Parathyroid adenoma (tissue), 2 donors: Measurements from ENCODE around the gene SURF1.
"Not testable (repeated sequence)": the region's sequence is repeated elsewhere in the genome, so short reads cannot be mapped to it uniquely, and the experiment has no call there.

Source experiments
- H2AFZ ChIP-seq: fragments of 300-600 bp; sonication (generic); one replicate; pipeline ENCODE4 v1.7.0; 2017; ENCODE audit warnings: antibody characterized with exemption, mild to moderate bottlenecking
- H3K27ac ChIP-seq: fragments of 300-600 bp; sonication (generic); one replicate; pipeline ENCODE4 v1.7.0; 2017
- H3K27me3 ChIP-seq: fragments of 300-600 bp; sonication (generic); one replicate; pipeline ENCODE4 v1.7.0; 2017; ENCODE audit warnings: low read length; ENCODE audit not compliant: control insufficient read depth, insufficient read depth
- H3K36me3 ChIP-seq: fragments of 300-600 bp; sonication (generic); one replicate; pipeline ENCODE4 v1.7.0; 2017; ENCODE audit warnings: low read length; ENCODE audit not compliant: control insufficient read depth, insufficient read depth
- H3K4me1 ChIP-seq: fragments of 300-600 bp; sonication (generic); one replicate; pipeline ENCODE4 v1.7.0; 2017; ENCODE audit warnings: control low read depth
- H3K4me2 ChIP-seq: fragments of 300-600 bp; sonication (generic); one replicate; pipeline ENCODE4 v1.7.0; 2017; ENCODE audit warnings: low read length
- H3K4me3 ChIP-seq: fragments of 300-600 bp; sonication (generic); one replicate; pipeline ENCODE4 v1.7.0; 2017; ENCODE audit warnings: low read depth, low read length
- H3K79me2 ChIP-seq: fragments of 300-600 bp; sonication (generic); one replicate; pipeline ENCODE4 v1.7.0; 2017; ENCODE audit warnings: control low read depth
- H3K9ac ChIP-seq: fragments of 300-600 bp; sonication (generic); one replicate; pipeline ENCODE4 v1.7.0; 2017; ENCODE audit warnings: mild to moderate bottlenecking
- H3K9me3 ChIP-seq: fragments of 300-600 bp; sonication (generic); one replicate; pipeline ENCODE4 v1.7.0; 2017; ENCODE audit warnings: low read length; ENCODE audit not compliant: control insufficient read depth
- TF ChIP-seq, protein P1 (sequence below): fragments of 300-600 bp; sonication (generic); IDR thresholded peaks from one replicate; pipeline ENCODE4 v1.7.0; 2017; ENCODE audit warnings: antibody characterized with exemption, mild to moderate bottlenecking
- donor health status: primary hyperparathyroidism.

Gene SURF1

DNA sequence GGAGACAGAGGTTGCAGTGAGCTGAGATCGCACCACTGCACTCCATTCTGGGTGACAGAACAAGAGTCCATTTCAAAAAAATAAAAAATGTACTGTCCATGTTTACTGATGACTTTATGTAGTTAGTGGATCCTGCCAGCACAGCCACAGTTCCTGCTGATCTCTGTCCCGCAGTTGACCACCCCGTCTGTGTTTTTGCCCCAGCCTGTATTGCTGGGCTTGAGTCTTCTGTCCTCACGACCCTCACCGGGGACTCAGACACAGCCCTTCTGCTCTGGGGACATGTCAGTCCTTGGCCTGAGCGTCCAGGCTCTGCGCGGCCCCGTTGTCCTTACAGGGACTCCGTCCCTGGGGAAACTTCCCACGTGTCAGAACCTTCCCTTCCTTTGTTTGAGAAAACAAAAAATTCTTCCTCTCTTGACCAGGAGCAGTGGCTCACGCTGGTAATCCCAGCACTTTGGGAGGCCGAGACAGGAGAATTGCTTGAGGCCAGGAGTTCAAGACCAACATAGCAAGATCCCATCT is 34.8 kb downstream of the SURF1 start:
- no peaks in the 10 kb centered on the region for H3K79me2 ChIP-seq
- no peaks in the 10 kb centered on the region for H3K27me3 ChIP-seq
- no peak overlapping the region for H3K27ac ChIP-seq
- no peak overlapping the region for H3K9ac ChIP-seq
- H2AFZ ChIP-seq: no peak overlapping the region
- H3K36me3 ChIP-seq: no peaks in the 10 kb centered on the region
- H3K4me1 ChIP-seq: no peaks in the 10 kb centered on the region
- H3K4me3 ChIP-seq: no peak overlapping the region
- no peaks in the 10 kb centered on the region for H3K9me3 ChIP-seq
- no peak overlapping the region for H3K4me2 ChIP-seq
- TF ChIP-seq, protein P1, sequence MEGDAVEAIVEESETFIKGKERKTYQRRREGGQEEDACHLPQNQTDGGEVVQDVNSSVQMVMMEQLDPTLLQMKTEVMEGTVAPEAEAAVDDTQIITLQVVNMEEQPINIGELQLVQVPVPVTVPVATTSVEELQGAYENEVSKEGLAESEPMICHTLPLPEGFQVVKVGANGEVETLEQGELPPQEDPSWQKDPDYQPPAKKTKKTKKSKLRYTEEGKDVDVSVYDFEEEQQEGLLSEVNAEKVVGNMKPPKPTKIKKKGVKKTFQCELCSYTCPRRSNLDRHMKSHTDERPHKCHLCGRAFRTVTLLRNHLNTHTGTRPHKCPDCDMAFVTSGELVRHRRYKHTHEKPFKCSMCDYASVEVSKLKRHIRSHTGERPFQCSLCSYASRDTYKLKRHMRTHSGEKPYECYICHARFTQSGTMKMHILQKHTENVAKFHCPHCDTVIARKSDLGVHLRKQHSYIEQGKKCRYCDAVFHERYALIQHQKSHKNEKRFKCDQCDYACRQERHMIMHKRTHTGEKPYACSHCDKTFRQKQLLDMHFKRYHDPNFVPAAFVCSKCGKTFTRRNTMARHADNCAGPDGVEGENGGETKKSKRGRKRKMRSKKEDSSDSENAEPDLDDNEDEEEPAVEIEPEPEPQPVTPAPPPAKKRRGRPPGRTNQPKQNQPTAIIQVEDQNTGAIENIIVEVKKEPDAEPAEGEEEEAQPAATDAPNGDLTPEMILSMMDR: no peak

DNA sequence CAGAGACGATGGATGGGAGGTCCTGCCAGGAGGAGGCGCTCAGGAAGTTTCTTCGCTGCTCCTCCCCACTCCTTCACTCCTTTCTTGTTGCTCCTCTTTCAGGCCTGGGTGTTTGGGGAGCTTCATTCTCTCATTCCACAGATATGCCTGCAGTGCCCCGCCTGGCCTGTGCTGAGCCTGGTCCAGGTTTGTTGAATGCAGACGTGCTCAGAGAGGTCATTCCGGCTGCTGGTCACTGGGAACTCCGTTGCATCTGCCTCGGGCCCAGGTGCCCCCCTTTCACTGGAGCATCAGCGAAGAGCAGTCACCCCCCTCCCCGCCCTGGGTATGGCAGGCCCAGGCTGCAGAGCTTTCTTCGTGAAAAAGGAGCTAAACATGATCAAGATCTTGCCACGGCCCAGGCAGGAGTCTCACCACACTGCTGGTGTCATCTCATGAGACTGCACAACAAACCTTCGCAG is 35.8 kb downstream of the SURF1 start:
- H3K4me3 ChIP-seq: no peak overlapping the region
- no peak overlapping the region for H2AFZ ChIP-seq
- no peaks in the 10 kb centered on the region for H3K4me1 ChIP-seq
- no peak overlapping the region for H3K4me2 ChIP-seq
- no peaks in the 10 kb centered on the region for H3K79me2 ChIP-seq
- H3K36me3 ChIP-seq: no peaks in the 10 kb centered on the region
- H3K27me3 ChIP-seq: no peaks in the 10 kb centered on the region
- no peak overlapping the region for H3K27ac ChIP-seq
- H3K9ac ChIP-seq: no peak overlapping the region
- TF ChIP-seq, protein P1: no peak
- H3K9me3 ChIP-seq: no peaks in the 10 kb centered on the region

DNA sequence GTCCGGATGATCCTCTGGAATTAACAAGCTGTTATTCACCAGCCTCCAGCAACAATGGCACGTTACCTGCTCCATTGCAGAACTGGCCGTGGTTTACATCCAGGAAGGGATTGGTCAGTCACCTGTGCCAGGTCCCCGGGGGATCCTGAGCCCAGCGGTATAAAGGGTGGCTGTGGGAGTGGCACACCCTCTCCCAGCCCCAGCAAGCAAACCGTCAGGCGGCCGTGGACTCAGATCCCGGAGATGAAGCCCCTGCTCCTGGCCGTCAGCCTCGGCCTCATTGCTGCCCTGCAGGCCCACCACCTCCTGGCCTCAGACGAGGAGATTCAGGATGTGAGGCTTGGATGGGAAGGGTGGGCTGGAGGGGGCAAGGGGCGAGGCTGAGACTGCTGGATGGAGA is 38.7 kb downstream of the SURF1 start:
- H3K27ac ChIP-seq, H3K36me3 ChIP-seq, H2AFZ ChIP-seq, H3K4me3 ChIP-seq, H3K79me2 ChIP-seq, H3K4me1 ChIP-seq, H3K9ac ChIP-seq, H3K9me3 ChIP-seq, H3K4me2 ChIP-seq, H3K27me3 ChIP-seq: not testable (repeated sequence)

DNA sequence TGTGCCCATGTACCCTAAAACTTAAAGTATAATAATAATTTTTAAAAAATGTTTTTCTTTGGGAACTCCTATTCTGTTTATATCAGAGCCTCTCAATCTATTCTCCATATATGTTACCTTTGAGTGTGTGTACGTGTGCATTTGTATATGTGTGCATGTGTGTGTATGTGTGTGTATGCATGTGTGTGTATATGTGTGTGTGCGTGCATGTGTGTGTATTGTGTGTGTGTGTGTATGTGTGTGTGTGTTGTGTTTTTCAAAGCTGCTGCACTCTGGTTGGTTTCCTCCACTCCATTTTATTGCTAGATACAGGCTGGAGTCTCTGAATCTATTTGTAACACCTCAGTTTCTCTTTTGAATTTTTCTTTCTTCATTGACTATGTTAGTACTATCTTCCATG is 40.3 kb downstream of the SURF1 start:
- Histone ChIP-seq H2AFZ (no peak overlapping the region), H3K27ac (no peak overlapping the region), H3K4me1 (no peaks in the 10 kb centered on the region), H3K79me2 (no peaks in the 10 kb centered on the region), H3K27me3 (no peaks in the 10 kb centered on the region), H3K36me3 (no peaks in the 10 kb centered on the region), H3K4me3 (no peak overlapping the region), H3K9me3 (no peaks in the 10 kb centered on the region), H3K9ac (no peak overlapping the region), H3K4me2 (no peak overlapping the region)
- TF ChIP-seq, protein P1: no peak

DNA sequence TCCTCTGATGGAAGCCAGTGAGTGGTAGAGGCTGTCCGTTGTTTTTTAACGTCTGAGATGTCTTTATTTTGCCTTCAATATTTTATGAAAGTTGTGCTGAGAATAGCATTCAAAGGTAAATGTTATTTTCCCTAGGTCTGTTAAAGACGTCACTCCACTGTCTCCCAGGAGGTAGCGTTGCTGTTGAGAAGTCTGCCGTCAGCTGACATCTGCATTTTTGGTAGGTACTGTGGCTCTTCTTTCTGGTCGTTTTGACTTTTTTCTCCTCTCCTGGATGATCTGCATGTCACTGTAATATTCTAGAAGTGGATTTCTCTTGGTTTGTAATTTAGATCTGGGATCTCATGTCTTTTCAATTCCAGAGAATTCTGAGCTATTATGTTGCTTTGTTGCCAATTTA is 46.7 kb downstream of the SURF1 start:
- Histone ChIP-seq H3K4me2 (no peak overlapping the region), H3K27me3 (no peaks in the 10 kb centered on the region), H3K79me2 (no peaks in the 10 kb centered on the region), H3K9ac (no peak overlapping the region), H3K4me3 (no peak overlapping the region), H3K9me3 (no peaks in the 10 kb centered on the region), H3K36me3 (no peaks in the 10 kb centered on the region), H3K27ac (no peak overlapping the region), H2AFZ (no peak overlapping the region), H3K4me1 (no peaks in the 10 kb centered on the region)
- TF ChIP-seq, protein P1: no peak
